GM21360 (cell line): ENCODE measurements around the gene HES4.
"Not testable (repeated sequence)": the region's sequence is repeated elsewhere in the genome, so short reads cannot be mapped to it uniquely, and the experiment has no call there.

Source experiments
- ATAC-seq: cut with Tn5 transposase; IDR thresholded peaks from one replicate; pipeline ENCODE4 v1.9.1; 2021; ENCODE audit warnings: mild to moderate bottlenecking, moderate library complexity; ENCODE audit not compliant: unreplicated experiment

HES4 gene

GRCh38 chr1:981491-981954 is 18.4 kb downstream of the HES4 start:
- ATAC-seq, result no peak

GRCh38 chr1:980602-981395 is 19.1 kb downstream of the HES4 start:
- no peak for ATAC-seq

- no peak for ATAC-seq
Measured at GRCh38 chr1:980137-980571, 19.7 kb downstream of the HES4 start.

- no peak for ATAC-seq
Measured at GRCh38 chr1:979744-980072, 20.2 kb downstream of the HES4 start.

- ATAC-seq, result no peak
Measured at GRCh38 chr1:978835-979743, 20.8 kb downstream of the HES4 start.

- no peak for ATAC-seq
Measured at GRCh38 chr1:978069-978834, 21.6 kb downstream of the HES4 start.

GRCh38 chr1:976791-977190 is 23.1 kb downstream of the HES4 start:
- ATAC-seq, result not testable (repeated sequence)

GRCh38 chr1:975896-976683 is 23.8 kb downstream of the HES4 start:
- ATAC-seq, result no peak

GRCh38 chr1:975365-975764 is 24.5 kb downstream of the HES4 start:
- no peak for ATAC-seq

GRCh38 chr1:974687-975328 is 25.1 kb downstream of the HES4 start:
- ATAC-seq, result no peak

GRCh38 chr1:974293-974640 is 25.6 kb downstream of the HES4 start:
- no peak for ATAC-seq

GRCh38 chr1:973459-974292 is 26.2 kb downstream of the HES4 start:
- no peak for ATAC-seq

- ATAC-seq, result no peak
Measured at GRCh38 chr1:972726-973458, 27.0 kb downstream of the HES4 start.

GRCh38 chr1:971751-972506 is 28.0 kb downstream of the HES4 start:
- ATAC-seq, result no peak

GRCh38 chr1:970973-971730 is 28.7 kb downstream of the HES4 start:
- no peak for ATAC-seq

- ATAC-seq, result no peak
Measured at GRCh38 chr1:970242-970972, 29.5 kb downstream of the HES4 start.
